NCI-H2029 treated with DMSO at 0.1 percent for 48 hours (cell line): ENCODE measurements around the gene DGCR2.

Source experiments
- DNase-seq: peaks from one replicate; lab custom pipeline; 2025; lab: John Stamatoyannopoulos, UW

The DGCR2 gene

DNA sequence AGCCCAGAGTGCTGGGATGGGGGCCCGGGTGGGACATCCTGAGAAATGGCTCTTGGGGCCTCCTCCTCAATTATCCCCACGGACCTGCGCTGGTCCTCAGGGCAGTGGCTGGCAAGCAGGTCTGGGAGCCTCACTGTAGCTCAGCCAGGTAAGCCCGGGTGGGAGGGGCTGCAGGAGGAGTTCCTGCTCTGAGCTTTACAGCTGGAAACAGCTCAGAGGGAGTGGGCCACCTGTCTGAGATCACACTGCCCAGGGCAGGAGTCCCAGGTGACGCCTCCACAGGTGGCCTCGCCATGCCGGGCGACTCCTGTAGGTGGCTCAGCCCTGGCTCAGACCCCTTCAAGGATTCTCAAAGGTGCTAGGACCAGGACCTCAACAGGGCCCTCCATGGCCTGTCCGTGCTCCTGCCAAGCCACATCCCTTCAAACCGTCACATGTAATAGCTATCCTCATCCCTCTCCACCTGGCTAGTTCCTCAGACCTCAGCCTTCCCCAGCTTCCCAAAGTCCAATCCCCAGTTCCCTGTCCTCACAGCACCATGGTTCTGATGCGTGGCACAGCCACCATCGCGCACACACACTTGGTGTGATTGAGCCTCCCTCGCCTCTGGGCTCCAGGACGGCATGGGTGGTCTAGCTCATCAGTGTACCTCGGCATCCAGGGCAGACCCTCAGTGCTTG is 5.3 kb upstream of the DGCR2 start:
- no peak for DNase-seq

DNA sequence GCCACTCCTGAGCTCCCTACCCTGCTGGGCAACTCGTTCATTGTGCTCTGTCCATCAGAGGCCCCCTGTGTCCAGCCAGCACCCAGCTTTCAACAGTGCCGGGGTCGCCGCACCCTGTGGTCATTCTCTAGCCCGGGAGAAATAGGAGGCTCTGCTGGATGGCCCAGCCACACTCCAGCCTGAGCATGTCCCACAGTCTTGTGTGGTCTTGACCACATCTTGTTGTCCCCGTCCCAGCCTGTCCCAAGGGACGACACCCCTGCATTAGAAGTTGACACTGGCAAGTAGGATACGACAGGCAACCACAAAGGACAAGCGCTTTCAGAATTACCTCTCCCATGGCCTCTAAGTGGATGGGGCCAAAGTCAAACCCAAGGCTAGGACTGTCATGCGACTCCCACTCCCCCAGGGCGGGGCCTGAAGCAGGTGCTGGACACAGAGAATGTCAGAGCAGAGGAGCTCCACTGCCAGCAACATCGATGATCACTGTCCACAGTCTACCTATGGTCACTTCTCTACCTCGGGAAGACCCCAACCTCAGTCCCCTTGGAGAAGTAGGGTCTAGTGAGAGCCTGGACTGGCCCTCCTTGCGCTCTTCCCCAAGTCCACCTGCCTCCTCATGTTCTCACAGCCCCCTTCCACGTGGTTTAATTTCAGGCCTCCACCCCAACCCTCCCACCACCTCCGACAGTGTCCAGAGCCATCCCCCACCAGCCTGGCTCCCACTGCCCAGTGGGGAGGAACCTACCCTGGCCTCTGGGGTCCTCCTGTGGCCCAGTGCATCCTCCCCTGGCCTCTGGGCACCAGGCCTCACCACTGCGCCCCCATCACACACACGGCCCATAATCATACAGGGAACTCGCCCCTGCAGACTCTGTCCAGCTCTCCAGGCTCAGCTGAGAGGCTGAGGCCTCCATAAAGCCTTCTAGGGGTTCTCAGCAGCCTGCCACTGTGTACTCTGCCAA is 4.4 kb upstream of the DGCR2 start:
- DNase-seq, result no peak

DNA sequence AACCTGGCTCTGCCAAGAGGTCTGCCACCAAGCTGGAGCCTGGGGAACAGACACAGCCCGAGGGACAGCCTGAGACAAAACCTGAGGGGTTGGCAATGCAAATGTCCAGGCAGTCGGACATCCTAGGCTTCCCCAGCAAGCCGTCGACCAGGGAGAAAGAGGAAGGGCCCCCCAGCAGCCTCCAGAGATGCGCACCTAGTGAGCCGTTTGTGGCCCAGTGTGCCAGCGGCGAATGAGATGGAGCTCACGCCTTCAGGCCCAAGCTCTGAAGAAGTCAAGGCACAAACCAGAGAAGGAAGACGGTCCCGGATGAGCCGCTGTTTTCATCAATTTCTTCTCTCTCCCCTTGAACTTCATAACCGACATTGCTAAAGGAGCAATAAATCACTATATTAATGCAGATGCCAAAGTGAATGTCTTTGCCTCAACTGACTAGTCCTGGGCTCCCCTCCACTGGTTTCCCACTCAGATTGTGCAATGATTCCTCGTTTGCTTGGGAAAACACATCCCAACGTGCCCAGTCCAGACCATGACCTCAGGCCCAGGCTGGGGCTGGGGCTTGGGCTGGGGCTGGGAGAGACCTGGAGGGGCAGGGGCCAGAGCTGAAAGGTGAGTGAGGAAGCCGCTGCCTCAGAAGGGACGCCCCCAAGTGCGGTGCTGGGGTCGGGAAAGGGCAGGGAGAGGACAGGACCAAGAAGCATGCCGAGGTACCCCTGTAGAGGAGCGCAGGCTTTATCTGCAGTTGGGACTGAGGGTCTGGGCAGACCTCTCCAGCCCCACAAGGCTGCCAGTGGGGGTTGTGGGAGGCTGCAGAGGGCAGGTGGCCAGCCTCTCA is 3.5 kb upstream of the DGCR2 start:
- no peak for DNase-seq

DNA sequence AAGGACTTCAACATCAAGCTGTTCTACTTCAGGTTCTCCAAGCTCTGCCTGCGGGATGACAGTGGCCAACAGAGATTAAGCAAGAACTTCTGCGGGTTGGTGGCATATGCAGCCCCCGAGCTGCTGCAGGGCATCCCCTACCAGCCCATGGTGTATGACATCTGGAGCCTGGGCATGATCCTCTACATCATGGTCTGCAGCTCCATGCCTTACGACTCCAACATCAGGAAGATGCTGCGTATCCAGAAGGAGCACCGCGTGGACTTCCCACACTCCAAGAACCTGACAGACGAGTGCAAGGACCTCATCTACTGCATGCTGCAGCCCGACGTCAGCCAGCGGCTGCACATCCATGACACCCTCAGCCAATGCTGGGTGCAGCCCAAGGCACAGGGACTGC is 2.8 kb upstream of the DGCR2 start:
- no peak for DNase-seq

DNA sequence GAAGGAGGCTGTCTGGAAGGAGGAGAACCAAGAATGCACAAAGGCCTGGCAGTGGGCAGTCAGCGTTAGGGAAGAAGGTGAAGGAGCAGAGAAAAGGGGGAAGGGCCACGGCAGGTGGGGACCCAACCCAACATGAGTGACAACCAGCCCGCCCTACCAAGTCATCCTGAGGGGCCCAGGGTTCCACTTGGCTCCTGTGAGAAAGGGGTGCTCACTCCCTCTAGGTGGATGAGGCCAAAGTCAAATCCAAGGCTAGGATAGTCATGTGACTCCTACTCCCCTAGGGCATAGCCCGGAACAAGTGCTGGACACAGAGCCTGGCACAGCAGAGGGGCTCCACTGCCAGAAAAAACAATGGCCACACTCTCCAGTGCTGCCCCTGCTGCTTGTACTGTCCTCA is 2.2 kb upstream of the DGCR2 start:
- no peak for DNase-seq

DNA sequence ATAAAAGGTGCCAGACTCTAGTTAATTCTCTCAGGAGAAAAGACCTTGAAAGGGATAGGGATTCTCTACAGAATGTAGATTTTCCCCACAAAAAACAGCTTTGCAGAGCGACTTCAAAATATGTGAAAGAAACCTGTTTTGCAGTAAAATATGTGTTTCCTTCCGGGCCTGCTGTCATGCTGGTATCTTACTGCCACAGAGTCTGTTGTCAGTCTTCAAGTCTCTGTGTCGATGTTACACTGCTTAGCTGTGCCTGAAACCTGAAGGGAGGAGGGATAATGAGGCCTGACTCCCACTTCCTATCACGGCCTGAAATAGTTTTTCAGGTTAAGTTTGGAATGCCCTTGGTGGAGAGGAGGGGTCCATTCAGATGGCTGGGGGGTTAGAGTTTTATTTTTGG is 1.7 kb upstream of the DGCR2 start:
- DNase-seq, result no peak

DNA sequence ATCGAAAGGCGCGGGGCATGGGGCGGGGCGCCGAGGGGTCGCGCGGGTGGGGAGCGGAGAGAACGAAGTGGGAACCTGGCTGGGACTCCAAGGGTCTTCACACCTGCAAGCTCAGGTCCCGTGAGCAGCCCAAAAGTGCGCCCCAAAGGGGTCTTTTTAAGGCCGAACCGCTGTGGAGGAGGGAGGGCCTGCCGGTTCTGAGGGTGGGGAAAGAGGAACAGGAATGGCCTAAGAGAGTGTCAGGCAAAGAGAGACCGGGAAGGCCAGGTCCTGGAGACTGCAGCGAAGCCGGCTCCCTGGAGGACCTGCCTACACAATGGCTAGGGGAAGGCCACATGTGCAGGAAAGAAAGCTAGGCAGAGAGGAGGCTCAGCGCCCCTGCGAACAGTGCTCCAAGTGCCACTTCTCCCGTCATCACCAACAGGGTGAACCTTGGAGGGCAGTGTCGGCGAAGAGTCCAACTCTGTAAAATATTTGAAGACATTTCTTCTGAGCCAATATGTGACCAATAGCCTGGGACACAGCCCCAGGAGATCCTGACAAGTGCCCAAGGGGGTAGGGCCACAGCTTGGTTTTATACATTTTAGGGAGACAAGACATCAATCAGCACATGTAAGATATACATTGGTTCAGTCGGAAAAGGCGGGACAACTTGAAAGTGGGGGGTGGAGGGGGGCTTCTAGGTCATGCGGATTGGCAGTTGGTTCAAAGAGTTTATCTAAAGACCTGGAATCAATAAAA is 710 bp upstream of the DGCR2 start:
- no peak for DNase-seq

DNA sequence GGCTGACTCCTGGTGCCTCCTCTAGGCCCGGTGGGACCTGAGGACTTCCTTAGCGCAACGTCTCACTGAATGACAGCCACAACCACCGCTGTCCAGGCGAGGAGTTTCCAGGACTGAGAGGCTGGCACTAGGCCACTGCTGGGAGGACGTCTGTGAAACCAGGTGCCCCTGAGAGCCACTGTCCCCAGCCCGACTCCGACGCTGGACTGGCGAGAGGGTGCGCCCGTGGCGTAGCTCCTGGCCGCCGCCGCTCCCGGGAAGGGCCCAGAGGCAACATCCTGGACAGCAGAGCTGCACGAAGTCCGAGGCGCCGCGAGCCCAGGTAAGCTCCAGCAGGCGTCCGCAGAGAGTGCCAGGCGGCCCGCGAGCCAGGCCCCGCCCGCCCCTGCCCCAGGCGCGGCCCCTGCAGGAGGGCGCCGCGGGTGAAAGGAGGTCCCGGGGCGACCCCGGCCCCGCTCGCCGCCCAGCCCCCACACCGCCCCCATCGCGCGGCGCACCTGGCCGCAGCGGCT is 525 bp downstream of the DGCR2 start:
- DNase-seq, result no peak

DNA sequence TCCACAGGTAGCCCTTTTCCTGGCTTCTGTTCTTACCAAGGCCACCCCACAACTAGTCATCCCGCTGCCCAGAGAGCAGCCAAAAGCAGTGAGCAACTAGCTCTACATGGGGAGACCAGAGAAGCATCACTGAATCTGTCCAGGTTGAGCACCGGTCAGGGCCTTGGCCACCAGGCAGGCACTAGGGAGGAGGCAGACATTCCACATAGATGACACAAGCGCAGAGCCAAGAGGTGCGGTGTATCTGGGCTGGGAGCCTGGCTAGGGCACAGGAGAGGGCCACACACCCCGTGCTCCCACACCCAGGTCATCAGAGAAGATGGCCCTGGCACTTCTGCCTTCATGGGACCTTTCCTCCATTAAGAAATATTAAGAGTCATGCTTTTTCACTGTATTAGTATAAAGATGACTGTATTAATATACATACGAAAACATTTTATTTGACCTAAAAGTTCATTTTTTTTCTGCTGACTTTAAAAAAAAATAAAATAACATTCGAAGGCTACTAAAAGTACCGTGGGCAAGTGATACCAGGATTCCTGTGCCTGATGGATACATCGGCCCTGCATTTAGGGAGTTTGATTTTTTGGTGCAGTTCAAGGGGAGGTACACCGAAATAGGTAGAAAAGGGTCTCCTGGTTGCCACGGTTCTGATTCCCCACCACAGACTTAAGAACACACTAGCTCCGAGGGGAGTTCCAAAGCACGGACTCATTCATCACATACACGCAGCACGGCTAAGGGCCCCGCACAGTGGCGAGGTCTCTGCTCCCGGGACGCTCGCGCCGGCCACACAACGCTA is 1.2 kb downstream of the DGCR2 start:
- no peak for DNase-seq

DNA sequence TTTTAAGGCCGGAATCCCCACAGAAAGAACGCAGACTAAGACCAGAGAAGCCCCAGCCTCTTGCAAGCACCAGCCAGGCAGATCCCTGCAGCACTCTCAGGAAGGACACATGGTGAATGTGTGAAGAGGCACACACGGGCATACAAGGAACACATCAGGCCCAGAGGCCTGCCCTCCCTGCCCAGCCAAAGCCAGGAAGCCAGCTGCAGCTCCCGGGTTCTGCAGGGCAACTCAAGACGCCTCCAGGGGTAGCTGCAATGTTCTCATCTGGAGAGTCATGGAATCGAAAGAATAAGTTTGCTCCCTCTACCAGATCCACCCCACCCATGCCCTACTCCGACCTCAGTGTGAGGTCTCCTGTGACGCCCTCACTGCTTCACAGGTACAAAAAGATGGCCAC is 2.3 kb downstream of the DGCR2 start:
- DNase-seq, result no peak

DNA sequence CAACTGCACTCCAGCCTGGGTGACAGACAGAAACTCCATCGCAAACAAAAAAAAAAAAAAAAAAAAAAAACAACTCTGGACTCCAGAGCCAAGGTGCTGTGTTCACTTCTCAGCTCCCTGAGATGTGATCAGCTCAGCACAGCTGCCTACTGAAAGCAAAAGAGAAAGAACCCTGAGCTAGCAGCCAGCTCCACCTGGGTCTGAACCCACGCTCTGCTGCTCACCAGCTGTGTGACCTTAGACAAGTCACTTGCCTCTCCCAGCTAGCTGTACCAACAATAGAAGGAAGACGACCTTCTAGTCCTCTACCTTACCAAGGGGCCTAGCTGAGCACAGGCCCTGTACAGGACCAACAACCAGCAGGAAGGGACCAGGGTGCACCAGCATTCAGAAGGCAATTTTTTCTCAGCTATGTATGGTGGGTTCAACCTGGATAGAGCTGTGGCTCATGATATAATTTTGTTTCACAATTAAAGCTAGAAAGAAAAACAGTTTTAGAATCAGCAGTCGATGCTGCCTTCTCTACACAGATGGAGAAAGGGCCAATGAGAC is 3.8 kb downstream of the DGCR2 start:
- DNase-seq, result no peak

DNA sequence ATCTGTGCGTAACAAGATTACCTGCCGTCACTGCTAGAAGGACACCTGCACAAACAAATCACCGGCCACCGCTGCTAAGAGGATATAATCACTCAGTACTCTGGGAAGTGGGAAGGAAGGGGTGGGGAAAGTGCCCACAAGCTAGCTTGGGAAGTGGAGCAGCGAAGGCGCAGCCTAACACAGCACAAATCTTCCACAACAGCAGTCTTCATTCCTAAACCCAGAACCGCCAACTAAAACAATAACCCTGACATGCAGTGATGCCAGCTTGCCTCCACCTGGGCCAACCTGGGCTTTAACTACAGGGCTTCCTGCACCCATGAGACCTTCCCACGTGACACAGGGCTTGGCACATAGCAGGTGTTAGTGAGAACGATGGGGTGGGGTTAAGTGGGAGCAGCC is 5.1 kb downstream of the DGCR2 start:
- peak; percentile 76 for DNase-seq

DNA sequence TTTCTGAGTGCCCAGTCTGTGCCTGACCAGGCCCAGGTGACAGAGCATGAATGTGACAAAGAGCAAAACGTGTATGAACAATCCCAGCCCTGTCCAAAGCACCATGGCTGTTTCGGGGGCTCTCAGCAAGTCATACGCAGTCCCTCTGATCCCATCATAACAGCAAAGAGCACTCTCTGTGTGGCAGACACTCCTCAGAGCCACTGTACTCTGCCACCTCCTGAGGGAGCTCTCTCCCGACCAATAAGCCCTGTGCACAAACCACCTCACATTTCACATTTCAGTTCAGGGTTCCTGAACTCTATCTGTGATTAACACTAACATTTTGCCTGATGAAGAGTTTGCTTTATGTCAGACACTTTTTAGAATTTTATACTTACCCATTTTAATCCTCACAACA is 6.6 kb downstream of the DGCR2 start:
- no peak for DNase-seq

DNA sequence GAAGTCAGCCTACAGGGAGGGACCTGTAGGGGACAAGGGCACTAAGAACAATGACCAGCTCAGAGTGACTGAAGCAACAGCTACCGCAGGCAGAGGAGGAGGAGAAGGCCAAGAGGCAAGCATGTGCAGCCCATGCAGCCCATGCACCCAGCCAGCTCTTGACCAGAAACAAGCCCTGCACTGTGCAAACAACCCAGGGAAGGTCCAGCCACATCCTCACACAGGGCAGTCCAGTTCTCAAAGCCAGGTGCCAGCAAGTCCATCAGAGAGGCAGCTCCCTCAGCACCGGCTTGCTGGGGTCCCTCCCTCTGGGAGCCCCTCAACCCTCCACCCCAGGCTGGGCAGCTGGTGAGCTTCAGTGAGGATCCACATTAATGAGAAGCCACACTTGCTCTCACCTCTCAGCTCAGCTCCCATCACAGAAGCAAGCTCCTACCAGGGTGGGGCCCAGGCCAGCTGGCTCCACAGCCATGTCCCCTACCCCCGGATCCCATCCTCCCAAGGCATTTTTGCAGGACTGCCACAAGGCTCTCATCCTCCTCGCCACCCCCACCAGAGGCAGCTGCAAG is 7.1 kb downstream of the DGCR2 start:
- no peak for DNase-seq

DNA sequence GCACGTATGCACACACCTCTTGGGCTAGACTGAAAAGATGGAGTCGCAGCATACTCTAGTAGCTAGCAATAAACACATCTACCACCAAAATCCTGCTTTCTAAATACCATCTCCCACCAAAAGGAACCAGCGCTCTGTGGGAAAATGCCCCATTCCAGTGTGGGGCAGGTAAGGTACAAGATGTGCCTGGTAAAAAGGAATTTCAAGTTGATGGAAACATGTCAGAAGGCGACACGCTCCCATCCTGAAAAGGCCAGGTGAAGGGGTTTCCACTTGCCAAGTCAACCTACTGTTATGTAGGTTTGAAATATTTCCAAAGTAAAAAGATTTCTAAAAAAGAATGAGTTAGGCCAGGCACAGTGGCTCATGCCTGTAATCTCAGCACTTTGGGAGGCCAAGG is 8.8 kb downstream of the DGCR2 start:
- no peak for DNase-seq

DNA sequence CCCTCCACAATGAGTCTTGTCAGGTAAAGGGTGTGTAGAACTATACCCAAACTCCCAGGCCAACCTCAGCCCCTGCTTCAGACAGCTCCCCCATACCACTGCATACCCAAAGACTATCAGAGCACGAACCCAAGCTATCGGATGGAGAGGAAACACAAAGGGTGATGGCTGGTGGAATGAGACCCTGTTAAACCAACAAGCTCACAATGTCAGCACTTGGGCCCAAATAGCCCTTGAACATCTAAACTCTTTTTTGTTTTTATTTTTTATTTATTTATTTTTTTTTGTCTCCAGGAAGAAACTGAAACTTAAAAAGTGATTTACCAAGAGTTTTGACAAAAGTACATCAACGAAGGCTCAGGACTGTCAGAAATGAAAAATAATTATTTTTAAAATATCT is 10.6 kb downstream of the DGCR2 start:
- no peak for DNase-seq

DNA sequence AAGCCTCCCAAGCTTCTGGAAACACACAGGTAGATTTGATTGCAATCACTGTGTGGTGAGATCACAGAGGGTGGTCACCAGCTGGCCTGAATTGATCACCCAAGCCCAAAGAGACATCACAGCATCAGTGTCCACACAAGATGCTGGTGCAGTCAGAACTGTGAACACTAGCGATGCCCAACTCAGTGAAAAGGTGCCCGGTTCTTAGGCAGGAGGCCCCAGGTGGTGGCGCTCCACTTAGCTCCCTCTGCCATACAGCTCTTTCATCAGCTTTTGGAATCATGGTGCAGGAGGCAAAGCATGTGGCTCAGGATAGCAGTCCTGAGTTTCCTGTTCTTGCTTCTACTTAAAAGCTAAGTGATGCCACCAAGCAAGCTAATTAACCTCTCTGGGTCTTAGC is 11.1 kb downstream of the DGCR2 start:
- DNase-seq, result no peak

DNA sequence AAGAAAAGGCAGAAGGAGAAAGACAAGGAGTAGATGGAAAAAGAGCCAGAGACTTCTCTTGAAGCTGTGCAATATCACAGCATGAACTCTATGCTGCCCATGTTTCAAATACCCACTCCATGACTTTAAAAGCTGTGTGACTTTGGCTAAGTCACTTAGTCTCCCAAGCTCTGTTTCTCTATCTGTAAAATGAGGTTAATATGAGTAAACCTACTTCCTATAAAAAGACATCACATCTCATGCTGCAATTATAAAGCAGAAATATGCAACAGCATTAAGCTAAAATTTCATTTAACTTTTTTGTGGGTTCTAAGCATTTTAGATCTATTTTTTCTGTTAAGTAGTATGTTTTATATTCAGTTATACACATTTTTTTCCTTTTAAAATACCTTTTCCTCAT is 11.6 kb downstream of the DGCR2 start:
- DNase-seq, result no peak

DNA sequence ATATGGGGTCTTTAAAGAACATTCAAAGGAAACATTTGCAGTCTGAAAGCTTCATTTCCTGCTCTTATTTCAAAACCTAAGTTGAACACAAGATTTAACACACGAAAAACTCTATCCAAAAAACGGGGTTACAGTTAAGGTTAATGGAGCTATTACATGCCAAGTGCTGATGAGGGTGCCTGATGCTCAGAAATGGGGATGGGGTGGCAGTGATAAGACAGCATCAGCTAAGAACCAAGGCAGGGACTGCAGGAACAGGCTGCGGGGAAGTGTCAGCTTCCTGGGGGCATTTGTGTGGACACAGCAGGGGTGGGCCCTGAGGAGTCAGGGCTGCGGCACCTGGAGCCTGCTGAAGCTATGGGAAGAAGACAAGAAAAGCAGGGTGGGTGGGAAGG is 12.2 kb downstream of the DGCR2 start:
- DNase-seq, result no peak
